GM19035 (cell line): ENCODE data around the gene KCND1.
"Not testable (repeated sequence)": the region's sequence is repeated elsewhere in the genome, so short reads cannot be mapped to it uniquely, and the experiment has no call there.

Source experiments
- ATAC-seq: cut with Tn5 transposase; IDR thresholded peaks from one replicate; pipeline ENCODE4 v1.9.1; 2021; ENCODE audit not compliant: unreplicated experiment

KCND1 gene

DNA sequence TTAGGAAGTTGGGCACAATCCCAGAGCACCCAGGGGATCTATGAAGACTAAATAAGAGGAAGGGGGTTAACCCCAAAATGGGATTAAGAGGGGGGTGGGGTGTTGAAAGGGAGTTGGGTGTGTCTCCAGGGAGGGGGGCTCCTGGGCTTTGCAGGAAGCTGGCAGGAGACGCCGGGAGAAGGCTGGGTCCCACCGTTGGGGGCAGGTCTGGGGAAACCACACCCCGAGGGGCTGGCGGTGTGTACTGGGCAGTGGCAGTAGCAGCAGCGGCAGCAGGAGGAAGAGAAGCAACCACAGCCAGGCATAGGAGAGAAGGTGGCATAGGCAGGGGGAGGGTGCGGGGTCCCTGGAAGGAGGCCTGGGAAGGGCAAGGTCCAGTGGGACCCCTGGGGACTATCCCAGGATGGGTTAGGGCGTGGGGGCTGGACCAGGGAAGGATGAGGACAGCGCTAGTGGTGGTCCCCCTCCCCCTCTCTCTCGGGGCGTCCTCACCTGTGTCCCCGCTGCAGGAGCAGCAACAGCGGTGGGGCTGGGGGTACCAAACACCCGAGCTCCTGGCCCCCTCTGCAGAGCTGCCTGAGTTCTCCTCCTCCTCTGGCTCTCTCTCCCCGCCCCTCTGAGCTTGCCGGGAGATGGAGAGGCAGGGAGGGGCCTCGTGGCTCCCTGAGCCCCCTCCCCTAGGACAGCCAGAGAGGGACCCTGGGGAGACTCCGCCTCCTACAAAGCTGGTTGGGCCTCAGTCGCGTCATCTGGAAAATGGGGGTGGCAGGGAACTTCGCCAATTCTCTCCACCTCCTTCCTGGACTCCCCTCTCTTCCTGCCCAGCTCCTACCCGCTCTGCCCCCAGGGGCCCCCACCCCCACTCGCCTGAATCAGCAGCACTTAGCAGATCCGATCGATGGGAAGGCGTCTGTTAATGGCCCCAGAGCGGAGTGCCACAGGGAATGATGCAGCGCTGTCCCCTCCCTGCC, at the start of gene KCND1:
TSS of gene KCND1 (minus strand) at position 596 of the 971 bp plus-strand sequence. CDS start 1,573 bp downstream, outside the sequence.
- ATAC-seq, result no peak

DNA sequence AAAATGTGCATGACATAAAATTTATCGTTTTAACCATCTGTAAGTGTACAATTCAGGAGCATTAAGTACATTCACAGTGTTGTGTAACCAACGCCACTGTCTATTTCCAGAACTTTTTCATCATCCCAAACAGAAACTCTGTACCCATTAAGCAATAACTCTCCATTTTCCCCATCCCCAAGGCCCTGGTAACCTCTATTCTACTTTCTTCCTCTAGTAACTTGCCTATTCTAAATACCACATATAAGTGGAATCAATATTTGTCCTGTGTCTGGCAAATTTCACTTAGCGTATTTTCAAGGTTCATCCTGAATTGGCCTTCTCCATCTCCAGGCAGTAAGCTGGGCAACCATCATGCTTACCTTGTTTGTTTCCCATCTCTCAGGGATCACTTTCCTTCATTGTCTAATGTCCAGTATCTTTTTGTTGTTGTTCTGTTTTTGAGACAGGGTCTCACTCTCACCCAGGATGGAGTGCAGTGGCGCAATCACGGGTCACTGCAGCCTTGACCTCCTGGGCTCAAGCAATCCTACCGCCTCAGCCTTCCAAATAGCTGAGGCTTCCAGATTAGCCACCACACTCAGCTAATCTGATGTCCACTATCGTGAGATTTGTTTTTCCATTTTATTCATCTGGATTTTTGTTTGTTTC, 48.1 kb upstream of the KCND1 start:
- no peak for ATAC-seq

DNA sequence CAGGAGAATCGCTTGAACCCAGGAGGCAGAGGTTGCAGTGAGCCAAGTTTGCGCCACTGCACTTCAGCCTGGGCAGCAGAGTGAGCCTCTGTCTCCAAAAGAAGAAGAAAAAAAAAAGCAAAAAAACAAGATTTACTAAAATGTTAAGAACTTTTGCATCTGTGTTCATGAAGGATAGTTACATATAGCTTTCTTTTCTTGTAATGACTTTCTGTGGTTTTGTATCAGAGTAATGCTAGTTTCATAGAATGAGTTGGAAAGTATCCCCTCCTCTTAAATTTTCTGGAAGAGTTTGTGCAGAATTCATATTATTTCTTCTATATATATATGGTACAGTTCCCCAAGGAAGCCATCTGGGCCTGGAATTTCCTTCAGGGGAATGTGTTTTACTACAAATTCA, 47.4 kb upstream of the KCND1 start:
- no peak for ATAC-seq

DNA sequence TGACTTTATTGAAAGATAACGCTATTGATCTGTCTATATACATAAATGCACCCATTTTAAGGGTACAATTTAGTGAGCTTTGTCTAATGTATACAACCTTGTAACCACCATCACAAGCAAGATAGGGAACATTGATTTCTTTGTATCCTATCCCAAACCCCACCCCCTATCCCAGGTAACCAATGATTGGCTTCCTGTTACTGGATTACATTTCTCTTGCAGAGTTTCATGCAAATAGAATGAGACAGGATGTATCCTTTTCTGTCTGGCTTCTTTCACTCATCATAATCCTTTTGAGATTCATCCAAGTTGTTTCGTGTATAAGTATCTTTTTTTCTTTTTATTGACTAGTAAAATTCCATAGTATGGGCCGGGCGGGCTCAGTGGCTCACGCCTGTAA, 32.1 kb upstream of the KCND1 start:
- ATAC-seq, result no peak

DNA sequence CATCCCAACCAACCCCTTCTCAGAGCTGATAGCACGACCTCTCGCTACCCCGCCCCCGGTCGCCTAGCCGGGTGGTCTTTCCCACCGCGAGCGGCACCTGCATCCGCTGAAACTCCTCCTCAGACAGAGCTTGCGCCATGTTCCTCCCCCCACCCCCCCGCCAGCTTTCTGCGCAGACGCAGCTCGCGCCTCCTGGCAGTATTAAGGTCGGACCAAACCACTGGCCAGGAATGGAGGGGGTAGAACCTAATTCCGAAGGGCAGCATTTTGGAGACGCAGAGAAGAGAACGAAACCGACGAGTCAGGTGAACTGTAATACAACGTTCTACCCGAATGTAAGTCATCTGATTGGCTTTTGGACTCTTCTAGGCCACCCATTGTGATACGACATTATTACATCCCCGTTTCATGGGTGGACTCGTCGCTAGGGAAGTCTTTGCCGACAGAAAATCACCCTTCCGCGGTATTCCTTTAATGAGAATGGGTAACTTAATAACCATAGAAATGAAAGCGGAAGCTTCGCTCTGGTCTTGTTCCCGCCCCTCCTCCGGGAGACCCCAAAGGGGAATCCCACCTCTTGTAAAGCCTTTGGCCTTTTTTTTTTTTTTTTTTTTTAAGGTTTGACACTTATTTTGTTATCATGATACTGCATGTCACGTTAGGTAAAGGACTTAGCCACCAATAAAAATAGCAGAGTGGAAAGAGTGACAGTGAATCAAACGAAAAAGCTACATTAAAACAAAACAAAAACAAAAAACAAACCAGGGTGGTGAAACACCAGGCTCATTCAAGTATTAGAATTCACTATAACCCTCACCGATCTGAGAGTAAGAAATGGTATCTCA, 30.7 kb upstream of the KCND1 start, which contains the start of gene GRIPAP1:
TSS of gene GRIPAP1 (minus strand) at position 174 of the 845 bp plus-strand sequence. CDS start at position 139, 35 bp downstream.
- peak; percentile 85 for ATAC-seq

DNA sequence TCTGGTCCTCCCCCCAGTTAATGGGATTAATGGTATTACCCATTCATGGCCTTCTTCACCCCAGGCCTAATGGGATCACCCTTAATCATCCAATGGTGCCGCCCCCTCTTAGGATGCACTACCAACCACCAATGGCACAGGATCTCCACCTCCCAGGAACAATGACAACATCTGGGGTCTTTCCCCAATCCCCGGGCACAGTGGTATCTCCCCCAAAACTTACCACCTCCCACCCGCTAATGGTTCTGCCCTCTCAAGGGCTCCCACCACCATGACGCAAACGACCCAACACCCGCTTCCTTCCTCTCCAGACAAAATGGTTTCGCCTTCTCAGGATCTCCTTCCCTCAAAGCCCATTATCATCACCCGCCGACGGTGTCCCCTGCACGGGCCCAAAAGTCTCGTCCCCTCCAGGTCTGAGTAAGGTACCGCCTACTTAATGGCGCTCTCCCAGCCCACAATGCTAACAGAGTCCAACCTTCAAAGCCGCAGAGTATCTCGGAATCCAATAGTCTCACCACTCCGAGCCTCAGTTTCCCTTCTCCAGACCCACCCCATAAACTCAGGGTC, 30.0 kb upstream of the KCND1 start:
- ATAC-seq, result peak; percentile 26

DNA sequence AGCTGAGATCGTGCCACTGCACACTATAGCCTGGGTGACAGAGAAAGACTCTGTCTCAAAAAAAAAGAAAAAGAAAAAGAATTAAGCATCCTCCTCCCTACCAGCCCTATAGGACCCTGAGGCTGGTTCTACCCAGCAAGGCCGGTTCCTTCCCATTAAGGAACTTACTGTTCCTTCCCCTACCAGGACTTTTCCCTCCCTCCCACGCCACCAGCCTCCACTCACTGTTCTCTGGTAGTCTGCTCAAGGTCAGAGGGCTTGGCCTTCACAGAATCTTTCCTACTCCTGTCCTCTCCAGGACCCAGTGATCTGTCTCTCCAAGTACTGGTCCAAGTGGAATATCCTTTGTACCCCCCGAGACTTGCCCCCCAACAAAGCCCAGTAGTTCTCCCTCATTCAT, 29.0 kb upstream of the KCND1 start:
- ATAC-seq, result no peak

DNA sequence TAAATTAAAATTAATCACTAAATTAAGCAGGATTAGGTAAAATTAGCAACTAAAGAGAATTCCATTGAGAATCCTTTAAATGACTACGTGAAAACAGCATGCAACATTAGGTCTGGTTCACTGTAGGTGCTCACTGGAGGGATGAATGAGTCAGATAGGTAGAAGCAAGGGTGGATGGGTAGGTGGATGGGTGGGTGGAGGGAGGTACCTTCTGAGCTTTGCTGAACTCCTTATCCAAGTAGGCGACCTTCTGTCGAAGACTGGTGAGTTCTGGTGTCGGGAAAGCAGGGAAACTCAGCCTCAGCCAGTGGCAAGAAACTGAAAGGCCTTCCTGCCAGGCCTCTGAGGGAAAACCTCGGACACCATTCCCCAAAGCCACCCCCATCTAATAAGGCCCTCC, 27.4 kb upstream of the KCND1 start:
- ATAC-seq, result no peak

DNA sequence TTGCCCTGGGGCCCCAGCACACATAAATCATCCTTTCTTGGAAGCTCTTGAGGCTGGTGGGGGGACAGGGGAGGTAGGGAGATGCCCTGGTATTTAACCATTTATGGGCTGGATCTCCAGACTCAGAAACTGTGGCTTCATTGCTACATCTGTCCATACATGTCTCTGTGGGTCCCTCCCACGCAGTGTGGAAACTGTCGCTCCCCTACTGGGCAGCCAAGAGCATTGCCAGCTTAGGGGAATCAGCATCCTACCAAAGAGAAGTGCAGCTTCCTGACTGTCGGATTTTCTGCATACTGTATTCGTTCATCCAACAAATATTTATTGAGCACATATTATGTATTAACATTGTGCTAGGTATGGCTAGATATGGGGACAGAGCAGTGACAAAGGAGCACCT, 26.7 kb upstream of the KCND1 start:
- ATAC-seq, result no peak

DNA sequence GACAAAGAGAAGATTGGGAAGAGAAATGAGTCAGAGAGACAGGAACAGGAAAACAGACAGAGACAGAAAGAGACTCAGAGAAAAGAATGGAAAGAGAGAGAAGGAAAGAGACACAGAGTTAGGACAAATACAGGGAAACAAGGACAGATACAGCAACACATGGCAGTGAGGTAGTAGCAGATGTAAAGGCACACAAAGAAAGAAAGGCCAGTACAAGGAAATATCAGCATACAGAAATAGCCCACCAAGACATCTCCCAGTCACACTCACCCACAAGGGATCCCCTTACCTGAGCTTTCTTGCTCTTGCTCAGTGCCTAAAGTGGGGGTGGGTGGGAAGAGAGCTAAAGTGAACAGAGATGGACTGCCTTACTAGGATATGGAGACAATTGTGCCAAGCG, 26.2 kb upstream of the KCND1 start:
- ATAC-seq, result no peak

DNA sequence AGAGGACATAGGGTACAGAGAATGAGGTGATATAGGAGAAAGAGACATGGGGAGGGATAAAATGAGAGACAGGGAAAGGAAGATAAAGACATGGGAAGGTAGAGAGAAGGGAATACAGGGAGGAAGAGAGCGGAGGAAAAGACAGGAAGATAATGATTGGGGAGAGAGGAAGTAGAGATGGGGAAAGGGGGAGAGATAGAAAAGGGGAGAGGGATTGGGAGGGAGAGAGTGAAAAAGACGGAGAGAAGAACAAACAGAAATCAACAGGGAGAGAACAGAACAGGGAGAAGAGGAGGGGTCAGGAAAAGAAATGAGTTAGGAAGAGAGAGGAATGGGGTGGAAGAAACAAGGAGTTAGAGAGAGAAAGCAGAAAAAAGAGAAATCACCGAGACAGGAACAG, 25.8 kb upstream of the KCND1 start:
- ATAC-seq, result no peak

DNA sequence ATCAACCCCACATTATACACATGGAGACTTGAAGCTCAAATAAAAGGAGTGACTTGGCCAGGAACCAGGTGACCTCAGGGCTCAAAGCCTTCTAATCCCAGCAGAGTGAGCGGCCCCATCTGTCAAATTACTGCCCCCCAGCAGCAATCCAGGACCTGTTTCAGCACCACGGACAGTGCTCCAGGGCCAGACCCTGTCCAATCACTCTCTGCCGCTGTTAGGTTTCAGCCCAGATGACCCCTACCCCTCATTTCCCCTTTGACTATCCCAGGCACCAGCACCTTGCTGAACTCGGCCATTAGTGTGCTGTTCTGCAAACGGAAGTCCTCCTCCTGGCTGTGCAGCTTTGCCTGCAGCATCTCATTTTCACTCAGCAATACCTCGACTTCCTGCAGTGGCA, 25.3 kb upstream of the KCND1 start:
- ATAC-seq, result no peak

DNA sequence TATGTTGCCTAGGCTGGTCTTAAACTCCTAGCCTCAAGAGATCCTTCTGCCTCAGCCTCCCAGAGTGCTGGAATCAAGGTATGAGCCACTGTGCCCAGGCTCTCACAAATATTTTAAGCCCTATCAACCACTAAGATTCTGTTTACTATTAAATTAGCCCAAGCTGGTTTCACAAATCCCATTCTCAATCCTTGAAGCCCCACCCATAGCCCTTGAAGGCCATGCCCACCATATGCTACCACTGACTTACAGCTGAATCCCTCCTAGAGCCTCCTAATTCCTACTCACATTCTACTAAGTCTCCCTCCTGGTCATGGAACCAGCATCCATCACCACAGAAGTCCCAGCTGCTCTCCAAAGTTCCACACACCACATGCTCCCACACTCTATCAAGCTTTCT, 20.7 kb upstream of the KCND1 start:
- no peak for ATAC-seq

DNA sequence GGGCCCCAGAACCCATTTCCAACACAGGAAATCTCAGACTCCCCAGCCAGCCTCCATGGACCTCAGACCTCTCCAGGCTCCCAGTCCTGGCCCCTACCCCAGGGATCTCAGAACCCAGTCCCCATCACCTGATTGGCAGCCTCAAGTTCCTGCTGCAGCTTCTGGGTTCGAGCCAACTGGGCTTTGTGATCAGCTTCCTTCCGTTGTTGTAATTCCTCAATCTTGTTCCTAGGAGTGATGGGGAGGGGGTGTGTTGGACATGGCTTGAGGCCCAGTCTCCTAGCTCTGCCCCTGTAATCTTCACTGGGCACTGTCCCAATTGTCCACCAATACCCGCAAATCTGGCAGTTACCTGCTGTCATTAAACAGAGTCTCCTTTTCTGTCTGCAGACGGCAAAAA, 17.8 kb upstream of the KCND1 start:
- no peak for ATAC-seq

DNA sequence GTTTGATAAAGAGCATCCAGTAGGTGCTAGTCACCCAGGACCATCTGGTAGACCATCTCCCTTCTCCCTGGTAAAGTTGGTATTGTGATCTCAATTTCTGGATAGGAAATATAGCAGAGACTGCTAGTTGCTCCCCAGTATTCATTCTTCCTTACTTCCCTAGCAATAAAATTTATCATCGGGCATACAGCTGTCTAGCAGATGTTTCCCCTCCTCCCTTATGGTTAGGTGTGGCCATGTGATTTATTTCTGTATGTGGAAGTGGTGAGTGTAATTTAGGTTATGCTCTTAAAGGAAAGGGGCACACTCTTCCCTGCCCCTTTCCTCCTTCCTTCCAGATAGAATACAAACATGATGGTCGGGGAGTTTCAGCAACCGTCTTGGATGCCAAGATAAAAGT, 12.3 kb upstream of the KCND1 start:
- no peak for ATAC-seq

DNA sequence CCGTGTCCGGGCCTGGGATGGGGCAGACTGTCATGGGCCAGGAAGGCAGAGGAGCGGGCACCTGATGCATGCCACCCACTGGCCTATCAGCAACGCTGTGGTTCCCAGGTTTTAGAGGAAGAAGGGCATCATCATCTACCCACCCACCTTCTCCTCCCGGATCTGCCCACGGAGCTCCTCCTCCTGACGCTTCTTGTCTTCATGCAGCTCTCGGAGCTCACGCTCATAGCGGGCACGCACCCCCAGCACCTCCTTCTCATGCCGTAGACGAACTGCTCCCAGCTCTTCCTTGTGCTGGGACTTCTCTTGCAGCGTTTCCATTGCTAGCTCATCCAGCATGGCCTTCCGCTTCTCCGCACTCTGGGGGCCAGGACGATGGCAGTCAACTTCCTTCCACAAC, 11.4 kb upstream of the KCND1 start:
- ATAC-seq, result no peak

DNA sequence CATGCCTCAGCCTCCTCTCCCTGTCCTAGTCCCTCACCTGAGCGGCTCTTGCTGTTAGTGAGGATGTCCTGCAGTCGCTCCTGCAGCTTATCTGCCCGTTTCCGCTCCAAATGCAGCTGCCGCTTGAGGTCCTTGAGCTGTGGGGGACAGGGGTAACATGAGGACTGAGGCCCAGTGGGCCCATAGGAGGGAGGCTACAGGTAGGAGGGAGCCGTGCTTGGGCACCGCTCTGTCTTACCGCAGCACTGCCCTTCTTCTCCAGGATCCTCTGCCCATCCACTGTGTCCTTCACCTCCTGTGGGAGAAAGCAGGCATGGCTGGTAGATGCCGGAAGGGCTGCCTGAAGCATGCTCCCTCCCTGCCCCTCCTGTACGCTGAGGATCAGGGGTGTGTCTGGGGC, 9.5 kb upstream of the KCND1 start:
- ATAC-seq, result no peak

DNA sequence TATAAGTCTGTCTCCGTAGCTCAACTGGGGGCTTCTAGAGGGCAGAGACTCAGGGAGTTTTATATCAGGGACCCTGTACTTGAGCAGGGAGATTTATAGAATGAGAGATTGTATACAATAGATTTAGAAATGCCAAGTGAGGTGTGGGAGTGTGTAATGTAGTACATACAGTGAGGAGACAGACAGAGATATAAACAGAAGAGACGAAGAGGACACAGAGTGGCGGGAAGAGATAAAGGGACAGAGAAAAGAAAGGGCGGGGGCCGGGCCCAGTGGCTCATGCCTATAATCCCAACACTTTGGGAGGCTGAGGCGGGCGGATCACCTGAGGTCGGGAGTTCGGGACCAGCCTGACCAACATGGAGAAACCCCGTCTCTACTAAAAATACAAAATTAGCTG, 8.7 kb upstream of the KCND1 start:
- not testable (repeated sequence) for ATAC-seq

DNA sequence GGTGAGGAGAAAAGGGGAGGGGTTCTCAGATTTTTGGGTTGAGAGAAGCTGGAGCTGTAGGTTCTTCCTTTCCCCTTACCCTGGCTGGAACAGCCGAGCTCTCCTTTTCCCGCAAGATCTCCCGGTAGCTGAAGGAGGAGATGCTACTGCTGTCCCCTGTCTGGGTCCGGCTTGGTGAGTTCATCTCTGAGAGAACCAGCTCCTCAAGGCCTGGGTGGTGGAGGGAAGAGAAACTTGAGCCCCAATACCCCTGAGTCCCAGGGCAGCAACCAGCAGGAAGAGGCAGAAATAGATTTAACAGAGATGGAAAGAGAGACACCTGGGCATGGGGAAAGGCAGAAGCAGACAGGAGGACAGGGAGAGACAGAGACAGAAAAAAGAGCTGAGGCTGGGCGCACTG, 6.6 kb upstream of the KCND1 start:
- ATAC-seq, result no peak

DNA sequence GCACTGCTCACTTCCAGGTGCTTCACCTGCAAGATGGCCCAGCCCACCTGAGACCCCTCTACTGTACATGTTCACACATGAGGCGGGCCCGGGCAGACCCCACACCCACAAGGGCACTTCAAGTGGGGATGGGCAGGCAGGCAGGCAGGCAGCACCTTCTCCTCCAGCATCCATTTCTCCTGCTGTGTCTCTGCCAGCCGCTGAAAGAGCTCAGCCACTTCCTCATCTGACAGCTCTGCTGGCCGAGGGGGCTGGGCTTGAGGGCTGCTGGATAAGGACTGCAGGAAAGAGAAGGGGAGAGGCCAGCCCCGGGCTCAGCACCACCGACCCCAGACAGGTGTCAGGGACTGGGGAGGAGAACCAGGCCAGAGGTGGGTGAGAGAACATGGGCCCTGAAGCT, 4.4 kb upstream of the KCND1 start:
- ATAC-seq, result no peak

DNA sequence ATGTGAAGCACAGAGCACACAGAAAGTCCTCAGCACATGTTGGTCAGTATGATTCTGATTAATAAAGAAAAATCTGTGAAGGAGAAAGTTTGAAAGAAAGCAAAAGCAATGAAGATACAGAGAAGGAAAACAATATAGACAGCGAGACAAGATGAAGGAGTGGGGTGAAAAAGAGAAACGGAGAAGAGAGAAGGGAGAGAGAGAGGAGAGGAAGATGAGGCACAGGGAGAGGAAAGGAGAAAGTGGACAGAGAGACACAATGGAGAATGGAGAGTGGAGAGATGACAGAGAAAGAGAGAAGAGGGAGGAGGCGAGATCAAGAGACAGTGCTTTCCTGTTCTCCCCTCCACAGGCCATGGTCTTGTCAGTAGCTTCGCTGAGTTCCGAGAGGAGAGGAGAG, 3.9 kb upstream of the KCND1 start:
- ATAC-seq, result no peak
